ENCODE data around the gene MAPK14. TPM values are rescaled to one million over a fixed set of nuclear protein-coding genes. Genes with fewer than 3 reads are reported as not detected.
"Not testable (repeated sequence)": the region's sequence is repeated elsewhere in the genome, so short reads cannot be mapped to it uniquely, and the experiment has no call there.

Gene MAPK14
- total RNA-seq, 1 donor from 2014 or later, result 37.3 TPM

DNA sequence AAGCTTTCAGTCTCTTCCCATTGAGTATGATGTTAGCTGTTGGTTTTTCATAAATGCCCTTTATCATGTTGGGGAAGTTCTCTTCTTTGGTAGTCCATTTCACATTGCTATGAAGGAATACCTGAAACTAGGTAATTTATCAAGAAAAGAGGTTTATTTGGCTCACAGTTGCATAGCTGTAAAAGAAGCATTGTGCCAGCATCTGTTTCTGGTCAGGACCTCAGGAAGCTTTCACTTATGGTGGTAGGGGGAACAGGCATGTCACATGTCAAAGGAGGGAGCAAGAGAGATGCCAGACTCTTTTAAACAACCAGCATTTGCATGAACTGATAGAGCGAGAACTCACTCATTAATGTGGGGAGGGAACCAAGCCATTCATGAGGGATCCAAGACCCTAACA lies 54.7 kb downstream of the MAPK14 start:
- no peak for DNase-seq (ENCODE audit: low spot score in 2 of 2)
- no peak overlapping the region for H3K27ac ChIP-seq
- intact Hi-C loops (cut with DNase I), result no loop called here

GRCh38 chr6:36083446-36083845 lies 55.8 kb downstream of the MAPK14 start:
- intact Hi-C loops (cut with DNase I), result no loop called here
- Histone ChIP-seq H3K4me1 (no peaks in the 10 kb centered on the region), H3K4me3 (no peak overlapping the region), H3K27ac (no peak overlapping the region), H3K9me3 (peaks cover 0 to 21% of the 10 kb centered on the region in 2 donors), H3K27me3 (no peaks in the 10 kb centered on the region), H3K36me3 (peaks cover 38 to 54% of the 10 kb centered on the region in 2 donors)
- no peak for DNase-seq (ENCODE audit: low spot score in 2 of 2)
- TF ChIP-seq, protein P1, sequence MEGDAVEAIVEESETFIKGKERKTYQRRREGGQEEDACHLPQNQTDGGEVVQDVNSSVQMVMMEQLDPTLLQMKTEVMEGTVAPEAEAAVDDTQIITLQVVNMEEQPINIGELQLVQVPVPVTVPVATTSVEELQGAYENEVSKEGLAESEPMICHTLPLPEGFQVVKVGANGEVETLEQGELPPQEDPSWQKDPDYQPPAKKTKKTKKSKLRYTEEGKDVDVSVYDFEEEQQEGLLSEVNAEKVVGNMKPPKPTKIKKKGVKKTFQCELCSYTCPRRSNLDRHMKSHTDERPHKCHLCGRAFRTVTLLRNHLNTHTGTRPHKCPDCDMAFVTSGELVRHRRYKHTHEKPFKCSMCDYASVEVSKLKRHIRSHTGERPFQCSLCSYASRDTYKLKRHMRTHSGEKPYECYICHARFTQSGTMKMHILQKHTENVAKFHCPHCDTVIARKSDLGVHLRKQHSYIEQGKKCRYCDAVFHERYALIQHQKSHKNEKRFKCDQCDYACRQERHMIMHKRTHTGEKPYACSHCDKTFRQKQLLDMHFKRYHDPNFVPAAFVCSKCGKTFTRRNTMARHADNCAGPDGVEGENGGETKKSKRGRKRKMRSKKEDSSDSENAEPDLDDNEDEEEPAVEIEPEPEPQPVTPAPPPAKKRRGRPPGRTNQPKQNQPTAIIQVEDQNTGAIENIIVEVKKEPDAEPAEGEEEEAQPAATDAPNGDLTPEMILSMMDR (IDR thresholded peaks at IDR 0.05), result no peak

More for the DNA sequence above, 54.7 kb downstream of the MAPK14 start:
- H3K9me3 ChIP-seq, result peaks cover 0 to 11% of the 10 kb centered on the region in 2 donors
- H3K27me3 ChIP-seq, result no peaks in the 10 kb centered on the region
- H3K36me3 ChIP-seq, result peaks cover 46 to 62% of the 10 kb centered on the region in 2 donors
- TF ChIP-seq, protein P1 (IDR thresholded peaks at IDR 0.05), result no peak
- H3K4me3 ChIP-seq, result no peak overlapping the region
- H3K4me1 ChIP-seq, result no peaks in the 10 kb centered on the region

- H3K36me3 ChIP-seq, result peaks cover 8 to 25% of the 10 kb centered on the region in 2 donors
- H3K4me3 ChIP-seq; H3K4me1 ChIP-seq; intact Hi-C loops (cut with DNase I); H3K27ac ChIP-seq; H3K9me3 ChIP-seq; H3K27me3 ChIP-seq; DNase-seq (ENCODE audit: low spot score in 2 of 2): not testable (repeated sequence)
These were observed 60.6 kb downstream of the MAPK14 start for GRCh38 chr6:36088204-36088603.

GRCh38 chr6:36089048-36089447 lies 61.4 kb downstream of the MAPK14 start:
- Histone ChIP-seq H3K36me3 (peaks cover 0 to 17% of the 10 kb centered on the region in 2 donors), H3K27ac (no peak overlapping the region), H3K9me3 (peaks cover 0 to 10% of the 10 kb centered on the region in 2 donors), H3K27me3 (no peaks in the 10 kb centered on the region), H3K4me1 (no peaks in the 10 kb centered on the region), H3K4me3 (no peak overlapping the region)
- TF ChIP-seq, protein P1 (IDR thresholded peaks at IDR 0.05), result no peak
- intact Hi-C loops (cut with DNase I), result no loop called here
- no peak for DNase-seq (ENCODE audit: low spot score in 2 of 2)

- Histone ChIP-seq H3K4me3 (no peak overlapping the region), H3K36me3 (peaks cover 0 to 19% of the 10 kb centered on the region in 2 donors), H3K27me3 (no peaks in the 10 kb centered on the region), H3K4me1 (peaks cover 0 to 3% of the 10 kb centered on the region in 2 donors), H3K9me3 (no peaks in the 10 kb centered on the region), H3K27ac (peak overlapping the region in 1 of 2 donors; percentile 58)
- DNase-seq (ENCODE audit: low spot score in 2 of 2), result no peak
- TF ChIP-seq, protein P1 (IDR thresholded peaks at IDR 0.05), result no peak
- intact Hi-C loops (cut with DNase I), result loop anchor here (10.0 kb wide), 1 partner anchor 169 kb away; the partner anchor contains the start of gene SRPK1
These were observed 66.6 kb downstream of the MAPK14 start for GRCh38 chr6:36094238-36094637.

DNA sequence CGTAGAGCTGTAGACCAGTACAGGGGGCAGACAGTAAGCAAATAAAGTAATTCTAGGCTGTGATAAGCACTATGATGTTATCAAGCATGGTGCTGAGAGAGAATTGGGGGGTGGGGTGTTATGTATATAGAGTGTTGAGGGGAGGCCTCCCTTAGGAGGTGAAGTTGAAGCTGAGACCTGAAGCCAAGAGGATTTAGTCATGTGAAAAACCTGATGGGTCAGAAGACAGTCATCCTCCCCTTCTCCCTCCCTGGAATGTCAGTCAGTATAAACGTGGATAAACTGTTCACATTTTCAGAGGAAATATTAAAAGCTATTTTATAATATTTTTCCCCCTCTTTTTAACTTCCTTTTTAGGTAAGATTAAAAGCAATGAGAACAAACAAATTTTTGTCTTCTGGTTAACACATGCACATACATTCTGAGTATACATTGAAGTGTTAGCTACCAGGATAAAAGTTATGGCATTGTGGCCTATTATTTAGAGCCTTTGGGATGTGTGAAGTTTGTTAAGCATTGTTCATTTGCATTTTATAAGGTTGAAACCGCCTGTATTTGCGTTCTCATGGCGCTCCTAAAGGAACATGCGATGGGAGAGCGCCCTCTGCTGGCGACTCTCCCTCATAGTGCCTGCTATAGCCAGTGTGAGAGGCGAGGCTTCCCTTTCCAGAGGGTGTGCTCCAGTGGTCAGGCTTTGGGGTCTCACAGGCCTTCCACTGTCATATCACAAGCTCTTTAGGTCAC lies 67.3 kb downstream of the MAPK14 start:
- Histone ChIP-seq H3K4me1 (peaks cover 0 to 3% of the 10 kb centered on the region in 2 donors), H3K27ac (peak overlapping the region; percentile 6 to 58), H3K9me3 (no peaks in the 10 kb centered on the region), H3K27me3 (no peaks in the 10 kb centered on the region), H3K36me3 (peaks cover 0 to 19% of the 10 kb centered on the region in 2 donors), H3K4me3 (no peak overlapping the region)
- peak; percentile 29 to 91 for DNase-seq (ENCODE audit: low spot score in 2 of 2)
- intact Hi-C loops (cut with DNase I), result loop anchor here (1.0 to 10.0 kb wide), 2 partner anchors 68 to 170 kb away; partner anchors contain the start of genes MAPK14 and SRPK1
- TF ChIP-seq, protein P1 (IDR thresholded peaks at IDR 0.05), result peak; percentile 88 to 91 (median 88)
